Astrocyte (in vitro differentiated cells and primary cell): ENCODE results near the gene KLHL28. TPM values are rescaled to one million over a fixed set of nuclear protein-coding genes. Genes with fewer than 3 reads are reported as not detected.

Source experiments
- DNase-seq: peaks from one replicate; pipeline ENCODE4 v3.0.0-alpha.2; 2010; ENCODE audit warnings: low read depth
- FAIRE-seq: peaks from 2 replicates; lab custom pipeline; 2011; peaks lifted over from hg19 to GRCh38; lab: Jason Lieb, UNC
- H2AFZ ChIP-seq: 2 replicates; pipeline ENCODE4 v1.6.0; 2012; ENCODE audit warnings: low read depth, low read length, inconsistent platforms
- H3K27ac ChIP-seq: 2 replicates; pipeline ENCODE4 v1.5.1; 2011; ENCODE audit warnings: low read depth, low read length, inconsistent platforms
- H3K27me3 ChIP-seq: 2 replicates; pipeline ENCODE4 v1.6.0; 2011; ENCODE audit warnings: low read length, inconsistent platforms; ENCODE audit not compliant: insufficient read depth
- H3K36me3 ChIP-seq: 2 replicates; pipeline ENCODE4 v1.5.1; 2011; ENCODE audit warnings: low read length, inconsistent platforms; ENCODE audit not compliant: insufficient read depth
- H3K4me1 ChIP-seq: 2 replicates; pipeline ENCODE4 v1.5.1; 2011; ENCODE audit warnings: low read length, inconsistent platforms; ENCODE audit not compliant: insufficient read depth
- H3K4me2 ChIP-seq: 2 replicates; pipeline ENCODE4 v1.6.0; 2012; ENCODE audit warnings: low read length, inconsistent platforms
- H3K4me3 ChIP-seq: 2 replicates; pipeline ENCODE4 v1.5.1; 2011; ENCODE audit warnings: low read depth, mild to moderate bottlenecking, low read length, inconsistent platforms; ENCODE audit not compliant: insufficient read depth
- H3K79me2 ChIP-seq: 2 replicates; pipeline ENCODE4 v1.6.0; 2012; ENCODE audit warnings: mild to moderate bottlenecking, low read length, inconsistent platforms; ENCODE audit not compliant: insufficient read depth
- H3K9ac ChIP-seq: 2 replicates; pipeline ENCODE4 v1.6.0; 2012; ENCODE audit warnings: mild to moderate bottlenecking, low read length, inconsistent platforms
- H3K9me3 ChIP-seq: 2 replicates; pipeline ENCODE4 v1.5.1; 2012; ENCODE audit warnings: low read depth, mild to moderate bottlenecking, low read length, inconsistent platforms; ENCODE audit not compliant: insufficient read depth
- H4K20me1 ChIP-seq: 2 replicates; pipeline ENCODE4 v1.6.0; 2012; ENCODE audit warnings: low read length, inconsistent platforms; ENCODE audit not compliant: insufficient read depth
- H3K27ac Mint-ChIP-seq: one replicate; pipeline ENCODE4 v1.8.0; 2021; ENCODE audit warnings: mild to moderate bottlenecking, mixed read lengths; ENCODE audit not compliant: unreplicated experiment
- H3K27me3 Mint-ChIP-seq: one replicate; pipeline ENCODE4 v1.8.0; 2021; ENCODE audit warnings: low read depth, mixed read lengths; ENCODE audit not compliant: unreplicated experiment
- H3K36me3 Mint-ChIP-seq: one replicate; pipeline ENCODE4 v1.8.0; 2021; ENCODE audit warnings: low read depth, mixed read lengths; ENCODE audit not compliant: unreplicated experiment
- H3K4me1 Mint-ChIP-seq: one replicate; pipeline ENCODE4 v1.8.0; 2021; ENCODE audit warnings: low read depth, mixed read lengths; ENCODE audit not compliant: unreplicated experiment
- H3K4me3 Mint-ChIP-seq: one replicate; pipeline ENCODE4 v1.8.0; 2021; ENCODE audit warnings: mild to moderate bottlenecking, moderate library complexity, mixed read lengths; ENCODE audit not compliant: unreplicated experiment
- H3K9me3 Mint-ChIP-seq: one replicate; pipeline ENCODE4 v1.8.0; 2021; ENCODE audit warnings: mild to moderate bottlenecking, mixed read lengths; ENCODE audit not compliant: unreplicated experiment
- EZH2 ChIP-seq: IDR thresholded peaks from 2 replicates; pipeline ENCODE4 v1.6.1; 2012; ENCODE audit warnings: mild to moderate bottlenecking, low read length, inconsistent platforms; ENCODE audit not compliant: insufficient read depth
- total RNA-seq: library from RNA; stranded (reverse); gene quantifications from 2 replicates; pipeline ENCODE4 v1.2.1, GENCODE V29; 2021
- TF ChIP-seq, protein P1 (sequence below): IDR thresholded peaks from 2 replicates; pipeline ENCODE4 v1.5.1; 2011; ENCODE audit warnings: low read depth, mild to moderate bottlenecking, inconsistent platforms, low read length, moderate library complexity; ENCODE audit not compliant: insufficient read depth

Gene KLHL28
- total RNA-seq, 1 donor from 2014 or later, result 21.2 TPM

DNA sequence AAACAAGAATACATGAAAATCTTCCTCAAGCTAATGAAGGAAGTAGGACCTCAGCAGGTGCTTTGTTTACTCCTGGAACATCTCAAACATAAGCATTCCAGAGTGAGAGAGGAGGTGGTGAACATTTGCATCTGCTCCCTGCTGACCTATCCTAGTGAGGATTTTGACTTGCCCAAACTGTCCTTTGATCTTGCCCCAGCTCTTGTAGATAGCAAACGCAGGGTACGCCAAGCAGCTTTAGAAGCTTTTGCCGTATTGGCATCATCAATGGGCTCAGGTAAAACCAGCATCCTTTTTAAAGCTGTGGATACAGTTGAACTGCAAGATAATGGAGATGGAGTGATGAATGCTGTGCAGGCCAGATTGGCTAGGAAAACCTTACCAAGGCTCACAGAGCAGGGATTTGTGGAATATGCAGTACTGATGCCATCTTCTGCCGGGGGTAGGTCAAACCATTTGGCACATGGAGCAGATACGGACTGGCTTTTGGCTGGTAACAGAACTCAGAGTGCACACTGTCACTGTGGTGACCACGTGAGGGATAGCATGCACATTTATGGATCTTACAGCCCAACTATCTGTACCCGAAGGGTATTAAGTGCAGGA, 2.1 kb upstream of the KLHL28 start:
- H3K9me3 ChIP-seq, result no peaks in the 10 kb centered on the region
- TF ChIP-seq, protein P1, sequence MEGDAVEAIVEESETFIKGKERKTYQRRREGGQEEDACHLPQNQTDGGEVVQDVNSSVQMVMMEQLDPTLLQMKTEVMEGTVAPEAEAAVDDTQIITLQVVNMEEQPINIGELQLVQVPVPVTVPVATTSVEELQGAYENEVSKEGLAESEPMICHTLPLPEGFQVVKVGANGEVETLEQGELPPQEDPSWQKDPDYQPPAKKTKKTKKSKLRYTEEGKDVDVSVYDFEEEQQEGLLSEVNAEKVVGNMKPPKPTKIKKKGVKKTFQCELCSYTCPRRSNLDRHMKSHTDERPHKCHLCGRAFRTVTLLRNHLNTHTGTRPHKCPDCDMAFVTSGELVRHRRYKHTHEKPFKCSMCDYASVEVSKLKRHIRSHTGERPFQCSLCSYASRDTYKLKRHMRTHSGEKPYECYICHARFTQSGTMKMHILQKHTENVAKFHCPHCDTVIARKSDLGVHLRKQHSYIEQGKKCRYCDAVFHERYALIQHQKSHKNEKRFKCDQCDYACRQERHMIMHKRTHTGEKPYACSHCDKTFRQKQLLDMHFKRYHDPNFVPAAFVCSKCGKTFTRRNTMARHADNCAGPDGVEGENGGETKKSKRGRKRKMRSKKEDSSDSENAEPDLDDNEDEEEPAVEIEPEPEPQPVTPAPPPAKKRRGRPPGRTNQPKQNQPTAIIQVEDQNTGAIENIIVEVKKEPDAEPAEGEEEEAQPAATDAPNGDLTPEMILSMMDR, result no peak
- TF ChIP-seq EZH2, result no peak
- Mint-ChIP-seq H3K27me3 (no peaks in the 10 kb centered on the region), H3K36me3 (no peaks in the 10 kb centered on the region), H3K4me1 (peaks cover 15% of the 10 kb centered on the region), H3K9me3 (no peaks in the 10 kb centered on the region), H3K27ac (no peak overlapping the region), H3K4me3 (no peak overlapping the region)
- H2AFZ ChIP-seq, result no peak overlapping the region
- H4K20me1 ChIP-seq, result peaks cover 60% of the 10 kb centered on the region
- peak overlapping the region; percentile 98 for H3K4me2 ChIP-seq
- H3K79me2 ChIP-seq, result peaks cover 95% of the 10 kb centered on the region
- no peak for FAIRE-seq
- H3K27ac ChIP-seq, result no peak overlapping the region
- H3K4me3 ChIP-seq, result peak overlapping the region; percentile 97
- no peaks in the 10 kb centered on the region for H3K27me3 ChIP-seq
- peak overlapping the region; percentile 90 for H3K9ac ChIP-seq
- no peak for DNase-seq
- peaks cover 33% of the 10 kb centered on the region for H3K4me1 ChIP-seq
- no peaks in the 10 kb centered on the region for H3K36me3 ChIP-seq

DNA sequence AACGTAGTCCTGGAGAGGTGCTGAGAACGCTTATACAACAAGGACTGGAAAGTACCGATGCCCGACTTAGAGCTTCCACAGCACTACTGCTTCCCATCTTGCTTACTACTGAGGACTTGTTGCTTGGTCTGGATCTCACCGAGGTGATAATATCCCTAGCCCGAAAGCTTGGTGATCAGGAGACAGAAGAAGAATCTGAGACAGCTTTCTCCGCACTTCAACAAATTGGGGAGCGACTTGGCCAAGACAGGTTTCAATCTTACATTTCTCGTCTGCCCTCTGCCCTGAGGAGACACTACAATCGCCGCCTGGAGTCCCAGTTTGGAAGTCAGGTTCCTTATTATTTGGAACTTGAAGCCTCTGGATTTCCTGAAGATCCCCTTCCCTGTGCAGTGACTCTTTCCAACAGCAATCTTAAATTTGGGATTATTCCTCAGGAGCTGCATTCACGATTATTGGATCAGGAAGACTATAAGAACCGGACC, 1.3 kb upstream of the KLHL28 start:
- Mint-ChIP-seq H3K36me3 (no peaks in the 10 kb centered on the region), H3K4me1 (peaks cover 10% of the 10 kb centered on the region), H3K4me3 (no peak overlapping the region), H3K9me3 (no peaks in the 10 kb centered on the region), H3K27me3 (no peaks in the 10 kb centered on the region), H3K27ac (no peak overlapping the region)
- no peaks in the 10 kb centered on the region for H3K9me3 ChIP-seq
- H3K4me1 ChIP-seq, result peaks cover 33% of the 10 kb centered on the region
- H3K27ac ChIP-seq, result peak overlapping the region; percentile 87
- H3K79me2 ChIP-seq, result peaks cover 96% of the 10 kb centered on the region
- peak overlapping the region; percentile 98 for H3K4me2 ChIP-seq
- FAIRE-seq (no peak), DNase-seq (no peak)
- no peaks in the 10 kb centered on the region for H3K36me3 ChIP-seq
- peak overlapping the region; percentile 90 for H3K9ac ChIP-seq
- H2AFZ ChIP-seq, result peak overlapping the region; percentile 83
- peaks cover 54% of the 10 kb centered on the region for H4K20me1 ChIP-seq
- peak overlapping the region; percentile 97 for H3K4me3 ChIP-seq
- TF ChIP-seq, protein P1, result no peak
- no peak for TF ChIP-seq EZH2
- no peaks in the 10 kb centered on the region for H3K27me3 ChIP-seq

DNA sequence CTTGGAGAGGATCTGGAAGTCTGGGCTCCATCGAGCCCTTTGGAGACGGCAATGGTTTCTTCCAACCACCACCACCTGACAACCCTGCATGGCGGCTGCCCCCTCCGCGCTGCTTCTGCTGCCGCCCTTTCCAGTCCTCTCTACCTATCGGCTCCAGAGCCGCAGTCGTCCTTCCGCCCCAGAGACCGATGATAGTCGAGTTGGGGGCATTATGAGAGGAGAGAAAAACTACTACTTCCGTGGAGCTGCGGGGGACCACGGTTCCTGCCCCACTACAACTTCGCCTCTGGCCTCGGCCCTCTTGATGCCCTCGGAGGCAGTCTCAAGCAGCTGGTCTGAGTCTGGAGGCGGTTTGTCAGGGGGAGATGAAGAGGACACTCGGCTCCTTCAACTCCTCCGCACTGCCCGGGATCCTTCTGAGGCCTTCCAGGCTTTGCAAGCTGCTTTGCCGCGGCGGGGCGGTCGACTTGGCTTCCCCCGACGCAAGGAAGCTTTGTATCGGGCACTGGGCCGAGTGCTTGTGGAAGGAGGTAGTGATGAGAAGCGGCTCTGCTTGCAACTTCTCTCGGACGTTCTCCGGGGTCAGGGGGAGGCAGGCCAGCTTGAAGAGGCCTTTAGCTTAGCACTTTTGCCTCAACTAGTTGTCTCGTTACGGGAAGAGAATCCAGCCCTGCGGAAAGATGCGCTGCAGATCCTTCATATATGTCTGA, 742 bp upstream of the KLHL28 start:
- H3K4me1 ChIP-seq, result peaks cover 32% of the 10 kb centered on the region
- no peaks in the 10 kb centered on the region for H3K9me3 ChIP-seq
- no peak for TF ChIP-seq EZH2
- TF ChIP-seq, protein P1, result no peak
- no peaks in the 10 kb centered on the region for H3K27me3 Mint-ChIP-seq
- peak overlapping the region; percentile 87 for H3K27ac ChIP-seq
- H3K36me3 ChIP-seq, result no peaks in the 10 kb centered on the region
- H3K4me1 Mint-ChIP-seq, result peaks cover 9% of the 10 kb centered on the region
- H3K4me2 ChIP-seq, result peak overlapping the region; percentile 98
- H3K4me3 ChIP-seq, result peak overlapping the region; percentile 97
- peak overlapping the region; percentile 90 for H3K9ac ChIP-seq
- H2AFZ ChIP-seq, result peak overlapping the region; percentile 83
- peaks cover 96% of the 10 kb centered on the region for H3K79me2 ChIP-seq
- H3K9me3 Mint-ChIP-seq, result no peaks in the 10 kb centered on the region
- FAIRE-seq, result no peak
- no peaks in the 10 kb centered on the region for H3K27me3 ChIP-seq
- peaks cover 52% of the 10 kb centered on the region for H4K20me1 ChIP-seq
- no peak overlapping the region for H3K27ac Mint-ChIP-seq
- no peak overlapping the region for H3K4me3 Mint-ChIP-seq
- H3K36me3 Mint-ChIP-seq, result no peaks in the 10 kb centered on the region
- DNase-seq, result peak; percentile 41
